Activated T-helper 1 cell treated with anti-CD3 and anti-CD28 coated beads, Interleukin-12 subunit alpha, Interleukin-12 subunit beta, Interleukin-2, Interleukin-4 antibody, amounts not matched to agents 30 ng/mL and 10 ng/mL and 1 ng/mL, durations not matched to agents 14 hours and 24 hours and 36 hours (primary cell): ENCODE data around the gene WFDC11. TPM values are rescaled to one million over a fixed set of nuclear protein-coding genes. Genes with fewer than 3 reads are reported as not detected.
"Not testable (repeated sequence)": the region's sequence is repeated elsewhere in the genome, so short reads cannot be mapped to it uniquely, and the experiment has no call there.

Experiments
- DNase-seq: peaks from one replicate; pipeline ENCODE4 v3.0.0; 2021; ENCODE audit warnings: low spot score
- H3K27ac Mint-ChIP-seq: one replicate; pipeline ENCODE4 v1.8.0; 2021; ENCODE audit warnings: mild to moderate bottlenecking, mixed read lengths
- H3K27me3 Mint-ChIP-seq: one replicate; pipeline ENCODE4 v1.8.0; 2022; ENCODE audit warnings: mild to moderate bottlenecking, moderate library complexity, mixed read lengths; ENCODE audit not compliant: insufficient read depth
- H3K36me3 Mint-ChIP-seq: one replicate; pipeline ENCODE4 v1.8.0; 2021; ENCODE audit warnings: low read depth, mixed read lengths
- H3K4me1 Mint-ChIP-seq: one replicate; pipeline ENCODE4 v1.8.0; 2021; ENCODE audit warnings: low read depth, mixed read lengths
- H3K4me3 Mint-ChIP-seq: one replicate; pipeline ENCODE4 v1.8.0; 2021; ENCODE audit warnings: mild to moderate bottlenecking, moderate library complexity, mixed read lengths
- H3K9me3 Mint-ChIP-seq: one replicate; pipeline ENCODE4 v1.8.0; 2021; ENCODE audit warnings: mixed read lengths
- intact Hi-C: fragments of 100-400 bp; cut with micrococcal nuclease; formaldehyde crosslinking; loops from one replicate; pipeline ENCODE4 v1.15.1; 2024
- total RNA-seq: library from RNA; stranded (reverse); gene quantifications from 2 replicates; pipeline ENCODE4 v1.2.3, GENCODE V29; 2022

Gene WFDC11
- total RNA-seq = not detected in 2 replicates

DNA sequence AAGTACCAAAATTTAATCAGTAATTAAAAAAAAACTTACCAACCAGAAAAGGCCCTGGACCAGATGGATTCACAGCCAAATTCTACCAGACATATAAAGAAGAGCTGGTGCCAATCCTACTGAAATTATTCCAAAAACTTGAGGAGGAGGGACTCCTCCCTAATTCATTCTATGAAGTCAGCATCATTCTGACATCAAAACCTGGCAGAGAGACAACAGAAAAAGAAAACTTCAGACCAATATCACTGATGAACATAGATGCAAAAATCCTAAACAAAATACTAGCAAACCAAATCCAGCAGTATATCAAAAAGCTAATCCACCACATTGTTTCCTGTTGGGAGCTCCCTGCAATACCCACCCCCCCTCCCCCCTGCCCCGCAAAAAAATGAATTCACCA, at the start of gene WFDC11:
Gene WFDC11 (minus strand): TSS at position 101 of the 400 bp plus-strand sequence. CDS start 19,639 bp downstream, outside the sequence.
- Mint-ChIP-seq H3K4me3 (no peak within 1 kb of the TSS), H3K27me3 (peaks cover 5% of the 10 kb centered on the region), H3K9me3 (no peaks in the 10 kb centered on the region), H3K27ac (no peak within 1 kb of the TSS), H3K36me3 (no peaks in the 10 kb centered on the region), H3K4me1 (no peaks in the 10 kb centered on the region)
- intact Hi-C loops = no loop called here
- no peak for DNase-seq

DNA sequence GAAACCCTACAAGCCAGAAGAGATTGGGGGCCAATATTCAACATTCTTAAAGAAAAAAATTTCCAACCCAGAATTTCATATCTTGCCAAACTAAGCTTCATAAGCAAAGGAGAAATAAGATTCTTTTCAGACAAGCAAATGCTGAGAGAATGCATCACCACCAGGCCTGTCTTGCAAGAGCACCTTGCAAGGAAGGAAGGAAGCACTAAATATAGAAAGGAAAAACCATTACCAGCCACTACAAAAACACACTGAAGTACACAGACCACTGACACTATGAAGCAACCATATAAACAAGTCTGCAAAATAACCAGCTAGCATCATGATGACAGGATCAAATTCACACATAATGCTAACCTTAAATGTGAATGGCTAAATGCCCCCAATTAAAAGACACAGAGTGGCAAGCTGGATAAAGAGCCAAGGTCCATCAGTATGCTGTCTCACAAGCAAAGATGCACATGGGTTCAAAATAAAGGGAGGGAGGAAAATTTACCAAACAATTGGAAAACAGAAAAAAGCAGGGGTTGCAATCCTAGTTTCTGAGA, 46.2 kb upstream of the WFDC11 start:
- H3K27ac Mint-ChIP-seq, H3K9me3 Mint-ChIP-seq, H3K36me3 Mint-ChIP-seq, H3K4me3 Mint-ChIP-seq, H3K4me1 Mint-ChIP-seq, DNase-seq, intact Hi-C loops: not testable (repeated sequence)
- peaks cover 21% of the 10 kb centered on the region for H3K27me3 Mint-ChIP-seq

DNA sequence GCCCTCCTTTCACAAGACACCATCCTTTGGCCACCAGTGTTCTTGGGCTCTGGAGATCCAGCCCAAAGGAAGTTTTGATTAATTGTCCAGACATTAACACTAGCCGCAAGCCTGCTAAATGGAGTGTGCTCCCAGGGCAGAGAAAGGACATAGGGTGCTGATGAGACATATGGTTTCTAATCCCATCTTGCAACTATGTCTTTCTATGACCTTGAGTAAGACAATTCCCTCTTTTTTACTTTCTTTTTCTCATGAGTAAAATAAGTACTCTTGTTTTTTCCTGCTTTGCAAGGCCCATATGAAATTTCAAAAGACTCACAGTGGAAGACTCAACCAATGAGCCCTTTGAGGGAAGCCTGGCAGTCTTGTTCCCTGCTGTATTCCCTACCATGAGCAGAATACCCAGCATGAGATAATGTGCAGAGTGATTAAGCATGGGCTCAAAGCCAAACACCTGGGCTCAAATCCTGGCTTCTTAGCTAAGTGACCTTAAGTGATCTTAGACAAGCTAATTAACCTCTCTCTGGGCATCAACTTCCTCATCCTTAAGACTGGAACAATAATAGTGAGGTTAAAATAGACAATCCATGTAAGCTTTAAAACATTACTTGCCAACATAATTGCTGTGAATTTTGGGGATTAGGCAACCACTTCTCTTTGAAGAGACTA, 35.1 kb upstream of the WFDC11 start, which contains the start of gene WFDC10B:
Gene WFDC10B (minus strand): TSS at position 51 of the 669 bp plus-strand sequence. CDS start 19,027 bp downstream, outside the sequence.
- H3K4me3 Mint-ChIP-seq = no peak within 1 kb of the TSS
- peaks cover 7% of the 10 kb centered on the region for H3K27me3 Mint-ChIP-seq
- no peaks in the 10 kb centered on the region for H3K36me3 Mint-ChIP-seq
- no peak within 1 kb of the TSS for H3K27ac Mint-ChIP-seq
- H3K4me1 Mint-ChIP-seq = no peaks in the 10 kb centered on the region
- intact Hi-C loops = no loop called here
- DNase-seq = no peak
- no peaks in the 10 kb centered on the region for H3K9me3 Mint-ChIP-seq

DNA sequence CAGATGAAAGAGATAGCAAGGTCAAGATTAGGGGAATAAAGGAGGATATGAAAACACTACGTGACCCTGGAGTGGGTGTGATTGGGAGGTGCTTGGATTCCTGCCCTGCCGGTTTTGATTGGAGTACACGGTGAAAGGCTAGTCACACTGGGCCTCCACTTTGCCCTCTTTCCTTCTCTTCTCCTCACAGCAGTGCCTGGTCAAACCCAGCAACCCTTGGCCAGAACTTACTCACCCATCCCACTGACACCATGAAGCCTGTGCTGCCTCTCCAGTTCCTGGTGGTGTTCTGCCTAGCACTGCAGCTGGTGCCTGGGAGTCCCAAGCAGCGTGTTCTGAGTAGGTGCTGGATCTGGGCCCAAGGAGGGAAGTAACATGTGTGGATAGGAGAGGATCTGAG, 31.8 kb upstream of the WFDC11 start, which contains the start of gene WFDC13:
Gene WFDC13 (plus strand): TSS at position 166 of the 400 bp plus-strand sequence. CDS start 86 bp downstream, at position 252.
- H3K36me3 Mint-ChIP-seq = no peaks in the 10 kb centered on the region
- no peak for DNase-seq

DNA sequence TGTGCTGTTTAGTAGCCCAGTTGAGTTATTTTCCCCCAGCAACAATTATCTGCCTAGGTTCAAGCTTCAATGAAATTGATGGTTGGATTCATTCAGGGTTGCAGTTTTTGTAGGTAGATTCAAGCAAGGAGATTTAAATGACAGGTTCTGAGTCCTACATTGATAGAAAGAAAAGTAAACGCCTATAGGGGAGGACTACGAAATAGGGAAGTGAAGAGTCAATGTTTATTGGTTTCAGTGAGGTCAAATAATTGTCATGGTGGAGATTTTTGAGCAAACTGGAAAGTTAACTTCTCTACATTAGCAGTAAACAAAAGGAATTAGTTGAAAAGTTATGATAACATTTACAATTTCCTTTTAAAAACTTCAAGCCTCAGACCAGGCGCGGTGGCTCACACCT, 31.1 kb upstream of the WFDC11 start:
- DNase-seq = no peak
- Mint-ChIP-seq H3K9me3 (no peaks in the 10 kb centered on the region), H3K4me1 (no peaks in the 10 kb centered on the region), H3K4me3 (no peak overlapping the region), H3K27ac (no peak overlapping the region), H3K27me3 (peaks cover 17% of the 10 kb centered on the region), H3K36me3 (no peaks in the 10 kb centered on the region)
- intact Hi-C loops = no loop called here

More for the DNA sequence above, 31.8 kb upstream of the WFDC11 start, which contains the start of gene WFDC13:
- peaks cover 17% of the 10 kb centered on the region for H3K27me3 Mint-ChIP-seq
- no peaks in the 10 kb centered on the region for H3K9me3 Mint-ChIP-seq
- no peak within 1 kb of the TSS for H3K27ac Mint-ChIP-seq
- intact Hi-C loops = no loop called here
- no peaks in the 10 kb centered on the region for H3K4me1 Mint-ChIP-seq
- no peak within 1 kb of the TSS for H3K4me3 Mint-ChIP-seq

DNA sequence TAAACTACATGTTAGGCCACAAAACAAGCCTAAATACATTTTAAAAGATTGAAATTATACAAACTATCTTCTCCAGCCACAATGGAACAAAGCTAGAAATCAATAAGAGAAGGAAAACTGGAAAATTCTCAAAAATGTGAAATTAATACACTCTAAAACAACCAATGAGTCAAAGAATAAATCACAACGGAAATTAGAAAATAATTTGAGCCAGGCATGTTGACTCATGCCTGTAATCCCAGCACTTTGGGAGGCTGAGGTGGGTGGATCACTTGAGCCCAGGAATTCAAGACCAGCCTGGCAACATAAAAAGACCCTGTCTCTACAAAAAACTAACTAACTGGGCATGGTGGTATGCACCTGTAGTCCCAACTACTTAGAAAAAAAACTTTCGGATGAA, 25.5 kb upstream of the WFDC11 start:
- no peak for DNase-seq
- H3K4me1 Mint-ChIP-seq = no peaks in the 10 kb centered on the region
- intact Hi-C loops = no loop called here
- peaks cover 15% of the 10 kb centered on the region for H3K27me3 Mint-ChIP-seq
- H3K9me3 Mint-ChIP-seq = no peaks in the 10 kb centered on the region
- no peak overlapping the region for H3K27ac Mint-ChIP-seq
- no peak overlapping the region for H3K4me3 Mint-ChIP-seq
- H3K36me3 Mint-ChIP-seq = no peaks in the 10 kb centered on the region

DNA sequence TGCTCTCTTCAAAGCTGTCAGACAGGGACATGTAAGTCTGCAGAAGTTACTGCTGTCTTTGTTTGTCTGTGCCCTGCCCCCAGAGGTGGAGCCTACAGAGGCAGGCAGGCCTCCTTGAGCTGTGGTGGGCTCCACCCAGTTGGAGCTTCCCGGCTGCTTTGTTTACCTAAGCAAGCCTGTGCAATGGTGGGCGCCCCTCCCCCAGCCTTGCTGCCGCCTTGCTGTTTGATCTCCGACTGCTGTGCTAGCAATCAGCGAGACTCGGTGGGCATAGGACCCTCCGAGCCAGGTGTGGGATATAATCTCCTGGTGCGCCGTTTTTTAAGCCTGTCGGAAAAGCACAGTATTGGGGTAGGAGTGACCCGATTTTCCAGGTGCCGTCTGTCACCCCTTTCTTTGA, 23.3 kb upstream of the WFDC11 start:
- H3K4me3 Mint-ChIP-seq, DNase-seq, intact Hi-C loops, H3K27ac Mint-ChIP-seq, H3K9me3 Mint-ChIP-seq, H3K4me1 Mint-ChIP-seq, H3K27me3 Mint-ChIP-seq, H3K36me3 Mint-ChIP-seq: not testable (repeated sequence)

DNA sequence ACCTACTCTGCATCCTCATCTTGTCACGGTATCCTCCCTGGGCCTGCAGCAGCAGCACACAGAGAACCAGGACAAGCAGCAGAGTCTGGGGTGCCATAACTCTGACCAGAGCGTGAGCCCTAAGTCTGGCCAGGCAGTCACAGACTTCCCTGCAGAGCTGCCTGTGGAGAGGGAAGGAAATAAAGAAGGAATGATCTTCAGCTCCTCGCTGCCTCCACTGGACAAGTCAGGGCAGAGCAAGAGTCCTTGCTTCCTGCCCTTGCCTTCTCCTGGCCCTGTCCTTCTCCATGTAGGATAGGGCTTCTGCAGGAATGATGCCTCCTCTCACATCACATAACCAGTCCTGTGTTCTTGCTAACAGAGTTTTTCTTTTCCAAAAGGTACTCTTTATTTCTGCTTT, 15.9 kb upstream of the WFDC11 start:
- Mint-ChIP-seq H3K27me3 (peaks cover 3% of the 10 kb centered on the region), H3K27ac (no peak overlapping the region), H3K9me3 (no peaks in the 10 kb centered on the region), H3K36me3 (no peaks in the 10 kb centered on the region), H3K4me1 (no peaks in the 10 kb centered on the region), H3K4me3 (no peak overlapping the region)
- no peak for DNase-seq
- intact Hi-C loops = no loop called here

DNA sequence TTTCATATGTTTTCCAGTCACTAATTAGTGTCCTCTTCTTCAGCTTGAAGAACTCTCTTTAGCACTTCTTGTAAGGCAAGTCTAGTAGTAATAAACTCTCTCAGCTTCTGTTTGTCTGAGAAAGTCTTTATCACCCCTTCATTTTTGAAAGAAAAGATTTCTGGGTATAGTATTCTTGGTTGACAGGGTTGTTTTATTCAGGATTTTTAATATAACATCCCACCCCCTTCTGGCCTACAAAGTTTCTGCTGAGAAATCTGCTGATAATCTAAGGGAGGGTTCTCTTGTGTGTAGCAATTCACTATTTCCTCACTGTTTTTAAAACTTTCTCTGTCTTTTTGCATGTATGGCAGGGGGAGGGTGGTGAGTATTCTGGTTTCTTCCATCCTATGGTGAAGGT, 9.6 kb upstream of the WFDC11 start:
- Mint-ChIP-seq H3K4me1 (no peaks in the 10 kb centered on the region), H3K27me3 (peaks cover 4% of the 10 kb centered on the region), H3K9me3 (peaks cover 16% of the 10 kb centered on the region), H3K36me3 (no peaks in the 10 kb centered on the region), H3K4me3 (no peak overlapping the region), H3K27ac (no peak overlapping the region)
- DNase-seq = no peak
- intact Hi-C loops = no loop called here

DNA sequence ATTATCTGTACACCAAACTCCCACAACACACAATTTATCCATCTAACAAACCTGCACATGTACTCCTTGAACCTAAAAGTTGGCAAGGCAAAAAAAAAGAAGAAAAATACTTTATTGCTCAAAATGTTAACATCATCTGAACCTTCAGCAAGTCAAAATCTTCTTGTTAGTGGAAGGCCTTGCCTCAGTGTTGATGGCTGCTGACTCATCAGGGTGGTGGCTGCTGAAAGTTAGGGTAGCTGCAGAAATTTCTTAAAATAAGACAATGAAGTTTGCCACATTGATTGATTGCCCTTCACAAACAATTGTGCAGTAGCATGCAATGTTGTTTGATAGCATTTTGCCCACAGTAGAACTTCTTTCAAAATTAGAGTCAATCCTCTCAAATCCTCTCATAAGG, 2.7 kb upstream of the WFDC11 start:
- no peak overlapping the region for H3K4me3 Mint-ChIP-seq
- H3K27ac Mint-ChIP-seq = no peak overlapping the region
- H3K9me3 Mint-ChIP-seq = no peaks in the 10 kb centered on the region
- H3K27me3 Mint-ChIP-seq = peaks cover 7% of the 10 kb centered on the region
- no peaks in the 10 kb centered on the region for H3K4me1 Mint-ChIP-seq
- H3K36me3 Mint-ChIP-seq = no peaks in the 10 kb centered on the region
- DNase-seq = no peak
- intact Hi-C loops = no loop called here

DNA sequence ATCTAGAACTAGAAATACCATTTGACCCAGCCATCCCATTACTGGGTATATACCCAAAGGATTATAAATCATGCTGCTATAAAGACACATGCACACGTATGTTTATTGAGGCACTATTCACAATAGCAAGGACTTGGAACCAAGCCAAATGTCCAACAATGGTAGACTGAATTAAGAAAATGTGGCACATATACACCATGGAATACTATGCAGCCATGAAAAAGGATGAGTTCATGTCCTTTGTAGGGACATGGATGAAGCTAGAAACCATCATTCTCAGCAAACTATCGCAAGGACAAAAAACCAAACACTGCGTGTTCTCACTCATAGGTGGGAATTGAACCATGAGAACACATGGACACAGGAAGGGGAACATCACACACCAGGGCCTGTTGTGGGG, 13.0 kb downstream of the WFDC11 start:
- DNase-seq, intact Hi-C loops, H3K9me3 Mint-ChIP-seq, H3K4me3 Mint-ChIP-seq, H3K27me3 Mint-ChIP-seq, H3K36me3 Mint-ChIP-seq, H3K27ac Mint-ChIP-seq, H3K4me1 Mint-ChIP-seq: not testable (repeated sequence)

DNA sequence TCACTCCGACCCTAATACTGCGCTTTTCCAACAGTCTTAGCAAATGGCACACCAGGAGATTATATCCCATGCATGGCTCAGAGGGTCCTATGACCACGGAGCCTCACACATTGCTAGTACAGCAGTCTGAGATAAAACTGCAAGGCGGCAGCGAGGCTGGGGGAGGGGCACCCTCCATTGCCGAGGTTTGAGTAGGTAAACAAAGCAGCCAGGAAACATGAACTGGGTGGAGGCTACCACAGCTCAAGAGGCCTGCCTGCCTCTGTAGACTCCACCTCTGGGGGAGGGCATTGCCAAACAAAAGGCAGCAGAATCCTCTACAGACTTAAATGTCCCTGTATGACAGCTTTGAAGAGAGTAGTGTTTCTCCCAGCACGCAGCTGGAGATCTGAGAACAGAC, 18.3 kb downstream of the WFDC11 start:
- intact Hi-C loops, H3K4me3 Mint-ChIP-seq, DNase-seq, H3K36me3 Mint-ChIP-seq, H3K27ac Mint-ChIP-seq, H3K9me3 Mint-ChIP-seq, H3K27me3 Mint-ChIP-seq, H3K4me1 Mint-ChIP-seq: not testable (repeated sequence)

DNA sequence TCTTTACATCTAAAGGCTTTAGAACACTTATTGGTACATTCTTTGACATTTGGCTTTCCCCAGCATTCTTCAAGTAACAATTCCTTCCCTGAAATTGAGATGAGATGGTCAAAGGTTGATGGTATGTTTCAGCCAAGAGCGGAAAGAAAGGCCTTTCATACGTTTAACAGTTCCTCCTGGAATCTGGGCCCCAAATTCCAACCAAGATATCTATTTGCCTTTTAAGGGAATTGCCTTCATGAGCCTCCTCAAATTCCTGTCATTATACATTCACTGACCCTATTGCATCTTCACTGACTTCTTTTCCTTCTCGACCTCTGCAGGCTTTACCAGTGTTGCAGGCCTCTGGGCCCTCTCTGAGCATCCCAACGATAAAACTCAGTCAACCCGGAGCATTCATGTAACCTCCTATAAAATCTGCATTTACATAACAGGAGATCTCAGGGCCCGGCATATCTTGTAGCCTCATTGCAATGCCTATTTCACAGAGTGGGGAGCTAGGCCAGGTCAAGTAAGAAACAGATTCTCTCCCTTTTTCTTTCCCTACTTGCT, 20.7 kb downstream of the WFDC11 start:
- Mint-ChIP-seq H3K36me3 (no peaks in the 10 kb centered on the region), H3K4me1 (no peaks in the 10 kb centered on the region), H3K27me3 (peaks cover 2% of the 10 kb centered on the region), H3K9me3 (no peaks in the 10 kb centered on the region), H3K27ac (no peak overlapping the region), H3K4me3 (no peak overlapping the region)
- DNase-seq = no peak
- intact Hi-C loops = no loop called here
